Keratinocyte (primary cell): ENCODE results near the gene DKC1.

Experiments used
- CTCF ChIP-seq, 3 experiments: IDR thresholded peaks in 1 of 3; conservative IDR thresholded peaks in 1 of 3; optimal IDR thresholded peaks in 1 of 3; 2 replicates in 2 of 3; 3 replicates in 1 of 3; pipeline versions ENCODE3 to v1.5.1; 2011; ENCODE audit warnings: low read length in 3 of 3, mild to moderate bottlenecking in 3 of 3, moderate library complexity in 2 of 3, control low read depth in 1 of 3, inconsistent platforms in 1 of 3; ENCODE audit not compliant: insufficient read depth in 2 of 3; ENCODE audit errors: extremely low read depth in 1 of 3
- EZH2 ChIP-seq: IDR thresholded peaks from one replicate; pipeline ENCODE4 v1.6.1; 2012; ENCODE audit warnings: inconsistent platforms, mild to moderate bottlenecking, low read length, moderate library complexity

GRCh38 chrX:154804261-154804956, 41.7 kb downstream of the DKC1 start:
- no peak for TF ChIP-seq EZH2
- no peak for TF ChIP-seq CTCF (optimal IDR thresholded peaks at IDR 0.05 in 1 of 3, IDR thresholded peaks at IDR 0.05 in 1 of 3, conservative IDR thresholded peaks at IDR 0.05 in 1 of 3; ENCODE audit: extremely low read depth in 1 of 3, insufficient read depth in 2 of 3, low read length in 3 of 3)
